Activated CD8-positive, alpha-beta T cell treated with anti-CD3 and anti-CD28 coated beads for 36 hours (primary cell): ENCODE data around the gene SPACDR. TPM values are rescaled to one million over a fixed set of nuclear protein-coding genes. Genes with fewer than 3 reads are reported as not detected.

Experiments
- ATAC-seq: fragments of 200-7000 bp; cut with Tn5 transposase; one replicate; pipeline ENCODE4 v1.10.0; 2021; ENCODE audit warnings: mild to moderate bottlenecking, moderate library complexity
- CTCF ChIA-PET: fragments of 350-600 bp; sonication (Branson Sonifier 250); formaldehyde crosslinking; loops from one replicate; lab custom pipeline; 2021; ENCODE audit warnings: antibody characterized with exemption; lab: Charles Lee
- POLR2A ChIA-PET: fragments of 350-600 bp; sonication (Branson Sonifier 250); formaldehyde crosslinking; loops from one replicate; lab custom pipeline; 2021; ENCODE audit warnings: antibody characterized with exemption; lab: Charles Lee
- DNase-seq: peaks from one replicate; pipeline ENCODE4 v3.0.0-alpha.2; 2020
- H3K27ac Mint-ChIP-seq: one replicate; pipeline ENCODE4 v1.8.0; 2021; ENCODE audit warnings: mild to moderate bottlenecking, mixed read lengths
- H3K27me3 Mint-ChIP-seq: one replicate; pipeline ENCODE4 v1.8.0; 2021; ENCODE audit warnings: mixed read lengths
- H3K36me3 Mint-ChIP-seq: one replicate; pipeline ENCODE4 v1.8.0; 2021; ENCODE audit warnings: low read depth, mixed read lengths
- H3K4me1 Mint-ChIP-seq: one replicate; pipeline ENCODE4 v1.8.0; 2021; ENCODE audit warnings: low read depth, mixed read lengths
- H3K4me3 Mint-ChIP-seq: one replicate; pipeline ENCODE4 v1.8.0; 2021; ENCODE audit warnings: mild to moderate bottlenecking, moderate library complexity, mixed read lengths
- H3K9me3 Mint-ChIP-seq: one replicate; pipeline ENCODE4 v1.8.0; 2021; ENCODE audit warnings: mixed read lengths
- CTCF ChIP-seq: fragments of 200-600 bp; IDR thresholded peaks from one replicate; pipeline ENCODE4 v1.8.0; 2022; ENCODE audit warnings: antibody characterized with exemption, mild to moderate bottlenecking
- intact Hi-C: fragments of 100-400 bp; cut with micrococcal nuclease; formaldehyde crosslinking; loops from one replicate; pipeline ENCODE4 v1.10.0; 2022
- total RNA-seq, 2 experiments: library from RNA; stranded (reverse); gene quantifications; one replicate each; pipeline ENCODE4 v1.2.3, GENCODE V29; 2021

Gene SPACDR
- total RNA-seq, 2 experiments from 2014 or later, result 3.7 to 4.6 TPM

GRCh38 chr7:100430493-100431285 lies 33.4 kb downstream of the SPACDR start:
- Mint-ChIP-seq H3K4me3 (peak overlapping the region; percentile 83), H3K27me3 (no peaks in the 10 kb centered on the region), H3K36me3 (peaks cover 52% of the 10 kb centered on the region), H3K4me1 (peaks cover 39% of the 10 kb centered on the region), H3K27ac (peak overlapping the region; percentile 97), H3K9me3 (no peaks in the 10 kb centered on the region)
- ATAC-seq (peak; percentile 4), DNase-seq (peak; percentile 69)
- ChIA-PET CTCF (interaction anchor here (1.8 kb wide), 1 partner anchor 275 kb away, joined by 5 read pairs; the partner anchor contains the start of gene POP7), POLR2A (interaction anchor here (0.8 to 2.3 kb wide), 11 partner anchors 9 to 330 kb away, joined by 3 to 9 read pairs (median 4); partner anchors contain the start of genes AP4M1, FBXO24, LRCH4 and MCM7)
- intact Hi-C loops, result no loop called here
- TF ChIP-seq CTCF, result no peak

GRCh38 chr7:100429637-100430492 lies 34.2 kb downstream of the SPACDR start, which contains the start of gene MEPCE:
MEPCE (plus strand) TSS chr7:100429831; CDS start chr7:100430019, 188 bp downstream.
- intact Hi-C loops, result no loop called here
- peak within 1 kb of the TSS; percentile 98 for H3K27ac Mint-ChIP-seq
- TF ChIP-seq CTCF, result no peak
- no peaks in the 10 kb centered on the region for H3K9me3 Mint-ChIP-seq
- peak within 1 kb of the TSS; percentile 86 for H3K4me3 Mint-ChIP-seq
- H3K36me3 Mint-ChIP-seq, result peaks cover 44% of the 10 kb centered on the region
- H3K4me1 Mint-ChIP-seq, result peaks cover 38% of the 10 kb centered on the region
- ATAC-seq, result peak; percentile 51
- peak; percentile 97 for DNase-seq
- POLR2A ChIA-PET, result interaction anchor here (0.6 to 2.3 kb wide), 23 partner anchors 9 to 872 kb away, joined by 3 to 9 read pairs (median 3); partner anchors contain the start of genes AP4M1, FBXO24, LRCH4 and MCM7
- no peaks in the 10 kb centered on the region for H3K27me3 Mint-ChIP-seq
- CTCF ChIA-PET, result interaction anchor here (1.6 to 1.8 kb wide), 2 partner anchors 21 to 276 kb away, joined by 5 to 7 read pairs; partner anchors contain the start of gene POP7

- Mint-ChIP-seq H3K27ac (peak overlapping the region; percentile 98), H3K27me3 (no peaks in the 10 kb centered on the region), H3K36me3 (peaks cover 36% of the 10 kb centered on the region), H3K4me1 (peaks cover 31% of the 10 kb centered on the region), H3K4me3 (peak overlapping the region; percentile 86), H3K9me3 (no peaks in the 10 kb centered on the region)
- ATAC-seq (peak; percentile 71), DNase-seq (peak; percentile 100)
- ChIA-PET CTCF (interaction anchor here (1.0 to 1.8 kb wide), 5 partner anchors 22 to 298 kb away, joined by 3 to 8 read pairs (median 5); partner anchors contain the start of gene POP7), POLR2A (interaction anchor here (0.6 to 2.3 kb wide), 23 partner anchors 8 to 871 kb away, joined by 3 to 12 read pairs (median 3); partner anchors contain the start of genes AP4M1, FBXO24, LRCH4 and MCM7)
- no peak for TF ChIP-seq CTCF
- intact Hi-C loops, result no loop called here
These were observed 35.0 kb downstream of the SPACDR start for GRCh38 chr7:100428967-100429636.

GRCh38 chr7:100428199-100428966 lies 35.7 kb downstream of the SPACDR start, which contains the start of gene ZCWPW1:
ZCWPW1 (minus strand) TSS chr7:100428703; CDS start chr7:100420649, 8,054 bp downstream.
- peak within 1 kb of the TSS; percentile 98 for H3K27ac Mint-ChIP-seq
- DNase-seq, result peak; percentile 97
- no peaks in the 10 kb centered on the region for H3K27me3 Mint-ChIP-seq
- no peaks in the 10 kb centered on the region for H3K9me3 Mint-ChIP-seq
- H3K4me3 Mint-ChIP-seq, result peak within 1 kb of the TSS; percentile 86
- POLR2A ChIA-PET, result interaction anchor here (0.6 to 2.3 kb wide), 16 partner anchors 9 to 328 kb away, joined by 3 to 12 read pairs (median 3); partner anchors contain the start of genes AP4M1, FBXO24, LRCH4 and MCM7
- H3K4me1 Mint-ChIP-seq, result peaks cover 24% of the 10 kb centered on the region
- no peak for TF ChIP-seq CTCF
- intact Hi-C loops, result no loop called here
- H3K36me3 Mint-ChIP-seq, result peaks cover 29% of the 10 kb centered on the region
- peak; percentile 43 for ATAC-seq
- CTCF ChIA-PET, result interaction anchor here (0.9 to 1.8 kb wide), 6 partner anchors 21 to 297 kb away, joined by 3 to 8 read pairs (median 4); partner anchors contain the start of gene POP7
